HepG2 (cell line): ENCODE data around the gene TMEM8B. TPM values are rescaled to one million over a fixed set of nuclear protein-coding genes. Genes with fewer than 3 reads are reported as not detected.
A peak's percentile ranks its signal among the peaks of the same experiment; 100 is the strongest.

Experiments
- ARNT2 ChIP-seq: sonication (generic); formaldehyde crosslinking; IDR thresholded peaks from 2 replicates; pipeline ENCODE4 v1.8.0; 2022; ENCODE audit warnings: mild to moderate bottlenecking, low read depth, missing genetic modification reagents, moderate library complexity
- GLI4 ChIP-seq: sonication (generic); formaldehyde crosslinking; IDR thresholded peaks from 2 replicates; pipeline ENCODE4 v1.5.1; 2020; ENCODE audit warnings: missing genetic modification reagents, mild to moderate bottlenecking, moderate library complexity, borderline replicate concordance
- HMGA1 ChIP-seq: sonication (generic); formaldehyde crosslinking; conservative IDR thresholded peaks from 2 replicates; pipeline ENCODE4 v1.4.0; 2020; ENCODE audit warnings: missing genetic modification reagents
- JARID2 ChIP-seq: sonication (generic); formaldehyde crosslinking; IDR thresholded peaks from 2 replicates; pipeline ENCODE4 v1.8.1; 2023; ENCODE audit warnings: missing genetic modification reagents, inconsistent platforms; ENCODE audit not compliant: insufficient replicate concordance
- NCOA2 ChIP-seq: sonication (generic); formaldehyde crosslinking; IDR thresholded peaks from 2 replicates; pipeline ENCODE4 v1.8.0; 2022; ENCODE audit warnings: inconsistent platforms
- RAD51 ChIP-seq: fragments of 450-650 bp; IDR thresholded peaks from 2 replicates; pipeline ENCODE4 v1.6.1; 2016; ENCODE audit warnings: borderline replicate concordance
- SUZ12 ChIP-seq: fragments of 150-350 bp; IDR thresholded peaks from 2 replicates; pipeline ENCODE4 v1.6.1; 2014; ENCODE audit warnings: low read depth, low read length
- U2AF1 ChIP-seq: fragments of 200-400 bp; formaldehyde crosslinking; optimal IDR thresholded peaks from 2 replicates; pipeline ENCODE3; 2017; ENCODE audit warnings: mild to moderate bottlenecking, low read depth, low read length
- YY1 ChIP-seq: IDR thresholded peaks from 2 replicates; pipeline ENCODE4 v1.6.1; 2011; ENCODE audit warnings: low read length, low read depth, moderate library complexity, mild to moderate bottlenecking; ENCODE audit not compliant: insufficient read depth, insufficient replicate concordance
- ZC3H4 ChIP-seq: sonication (generic); formaldehyde crosslinking; IDR thresholded peaks from 2 replicates; pipeline ENCODE4 v1.4.0; 2020; ENCODE audit warnings: missing genetic modification reagents, borderline replicate concordance
- ZNF296 ChIP-seq: sonication (generic); formaldehyde crosslinking; conservative IDR thresholded peaks from 2 replicates; pipeline ENCODE4 v1.5.0; 2020; ENCODE audit warnings: mild to moderate bottlenecking, missing genetic modification reagents
- ZNF34 ChIP-seq: sonication (generic); formaldehyde crosslinking; IDR thresholded peaks from 2 replicates; pipeline ENCODE4 v1.4.0; 2020; ENCODE audit warnings: mild to moderate bottlenecking, missing genetic modification reagents, borderline replicate concordance
- ZNF563 ChIP-seq: sonication (generic); formaldehyde crosslinking; IDR thresholded peaks from 2 replicates; pipeline ENCODE4 v1.8.0; 2022; ENCODE audit warnings: mild to moderate bottlenecking, moderate library complexity, missing genetic modification reagents
- ZNF646 ChIP-seq: sonication (generic); formaldehyde crosslinking; IDR thresholded peaks from 2 replicates; pipeline ENCODE4 v1.9.0; 2021; ENCODE audit warnings: mild to moderate bottlenecking, missing genetic modification reagents
- polyA plus RNA-seq, 8 experiments: library from polyadenylated mRNA; depleted of rRNA in 3 of 8; stranded (reverse) in 7 of 8; unstranded in 1 of 8; fragments of >200 nt; fragmentation: Illumina TruSeq in 4 of 8; extraction: Trizol in 4 of 8; gene quantifications; 2 replicates each; pipeline versions ENCODE4 v1.2.1 to v1.2.3, GENCODE V29; 2011 to 2016; ENCODE audit warnings: low read depth in 4 of 8, missing spikeins in 1 of 8, mixed read lengths in 1 of 8; ENCODE audit not compliant: insufficient read depth in 1 of 8
- total RNA-seq, 5 experiments: library from RNA; depleted of rRNA; stranded (reverse); fragments of >200 nt; fragmentation: Illumina TruSeq; extraction: Trizol; gene quantifications; 2 replicates each; pipeline ENCODE4 v1.2.3, GENCODE V29; 2016; ENCODE audit warnings: low read depth in 1 of 5
- TF ChIP-seq, protein P1 (sequence below): sonication (generic); formaldehyde crosslinking; IDR thresholded peaks from 2 replicates; pipeline ENCODE4 v1.4.0; 2020; ENCODE audit warnings: mild to moderate bottlenecking, missing genetic modification reagents

The TMEM8B gene
- total and polyA plus RNA-seq, 2 of the 13 experiments (the other 11 are each of a cell fraction or from before 2014, with no cell fraction given): 2.1 to 2.7 TPM

- no peak for TF ChIP-seq YY1
- TF ChIP-seq, protein P1, sequence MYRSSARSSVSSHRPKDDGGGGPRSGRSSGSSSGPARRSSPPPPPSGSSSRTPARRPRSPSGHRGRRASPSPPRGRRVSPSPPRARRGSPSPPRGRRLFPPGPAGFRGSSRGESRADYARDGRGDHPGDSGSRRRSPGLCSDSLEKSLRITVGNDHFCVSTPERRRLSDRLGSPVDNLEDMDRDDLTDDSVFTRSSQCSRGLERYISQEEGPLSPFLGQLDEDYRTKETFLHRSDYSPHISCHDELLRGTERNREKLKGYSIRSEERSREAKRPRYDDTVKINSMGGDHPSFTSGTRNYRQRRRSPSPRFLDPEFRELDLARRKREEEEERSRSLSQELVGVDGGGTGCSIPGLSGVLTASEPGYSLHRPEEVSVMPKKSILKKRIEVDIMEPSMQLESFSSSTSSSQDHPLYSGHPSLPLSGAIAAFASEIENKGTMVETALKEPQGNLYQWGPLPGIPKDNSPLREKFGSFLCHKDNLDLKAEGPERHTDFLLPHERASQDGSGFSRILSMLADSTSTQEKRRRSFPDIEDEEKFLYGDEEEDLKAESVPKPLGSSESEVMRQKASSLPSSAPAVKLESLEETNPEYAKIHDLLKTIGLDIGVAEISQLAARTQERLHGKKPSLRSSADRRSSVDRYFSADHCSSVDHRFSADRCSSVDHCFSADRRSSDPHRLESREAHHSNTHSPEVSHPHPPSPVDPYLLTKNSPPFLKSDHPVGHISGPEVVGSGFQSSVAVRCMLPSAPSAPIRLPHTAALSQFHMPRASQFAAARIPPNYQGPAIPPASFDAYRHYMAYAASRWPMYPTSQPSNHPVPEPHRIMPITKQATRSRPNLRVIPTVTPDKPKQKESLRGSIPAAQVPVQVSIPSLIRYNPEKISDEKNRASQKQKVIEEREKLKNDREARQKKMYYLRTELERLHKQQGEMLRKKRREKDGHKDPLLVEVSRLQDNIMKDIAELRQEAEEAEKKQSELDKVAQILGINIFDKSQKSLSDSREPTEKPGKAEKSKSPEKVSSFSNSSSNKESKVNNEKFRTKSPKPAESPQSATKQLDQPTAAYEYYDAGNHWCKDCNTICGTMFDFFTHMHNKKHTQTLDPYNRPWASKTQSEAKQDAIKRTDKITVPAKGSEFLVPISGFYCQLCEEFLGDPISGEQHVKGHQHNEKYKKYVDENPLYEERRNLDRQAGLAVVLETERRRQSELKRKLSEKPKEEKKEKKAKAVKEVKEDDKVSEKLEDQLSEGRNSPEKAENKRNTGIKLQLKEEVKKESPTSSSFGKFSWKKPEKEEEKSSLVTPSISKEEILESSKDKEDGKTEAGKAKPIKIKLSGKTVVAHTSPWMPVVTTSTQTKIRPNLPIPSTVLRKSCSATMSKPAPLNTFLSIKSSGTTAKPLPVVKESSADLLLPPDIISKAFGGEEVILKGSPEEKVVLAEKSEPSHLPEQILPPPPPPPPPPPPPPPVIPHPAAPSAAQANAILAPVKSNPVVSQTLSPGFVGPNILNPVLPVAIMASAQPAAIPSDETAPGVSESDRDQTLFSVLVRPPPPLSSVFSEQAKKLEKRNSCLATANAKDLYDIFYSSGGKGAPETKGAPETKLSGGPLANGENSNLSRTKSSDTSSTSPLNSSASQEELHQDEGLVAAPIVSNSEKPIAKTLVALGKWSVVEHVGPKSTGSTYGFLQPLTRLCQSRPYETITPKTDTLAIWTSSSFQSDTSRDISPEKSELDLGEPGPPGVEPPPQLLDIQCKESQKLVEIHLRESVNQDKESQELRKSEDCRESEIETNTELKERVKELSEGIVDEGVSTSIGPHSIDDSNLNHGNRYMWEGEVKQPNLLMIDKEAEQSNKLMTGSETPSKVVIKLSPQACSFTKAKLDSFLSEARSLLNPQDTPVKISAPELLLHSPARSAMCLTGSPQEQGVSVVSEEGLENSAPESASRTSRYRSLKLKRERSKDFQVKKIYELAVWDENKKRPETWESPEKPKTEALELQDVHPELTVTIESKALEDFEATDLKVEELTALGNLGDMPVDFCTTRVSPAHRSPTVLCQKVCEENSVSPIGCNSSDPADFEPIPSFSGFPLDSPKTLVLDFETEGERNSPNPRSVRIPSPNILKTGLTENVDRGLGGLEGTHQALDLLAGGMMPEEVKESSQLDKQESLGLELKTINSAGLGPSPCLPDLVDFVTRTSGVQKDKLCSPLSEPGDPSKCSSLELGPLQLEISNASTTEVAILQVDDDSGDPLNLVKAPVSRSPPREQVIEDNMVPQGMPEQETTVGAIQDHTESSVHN (CRISPR knock-in tag): no peak
- TF ChIP-seq HMGA1 (CRISPR knock-in tag): no peak
- TF ChIP-seq JARID2 (CRISPR knock-in tag): no peak
- TF ChIP-seq ZNF34: no peak
- no peak for TF ChIP-seq ZNF296
- no peak for TF ChIP-seq ARNT2 (CRISPR knock-in tag)
- TF ChIP-seq ZC3H4 (CRISPR knock-in tag): no peak
- TF ChIP-seq U2AF1: no peak
- TF ChIP-seq NCOA2 (CRISPR knock-in tag): peak; percentile 41; the same call in 1 of the 2 replicates
- TF ChIP-seq RAD51: no peak
- TF ChIP-seq GLI4 (CRISPR knock-in tag): no peak
- 0 out of 2 replicates have a peak, but pooled peaks have one; percentile 41 for TF ChIP-seq ZNF646 (CRISPR knock-in tag)
- TF ChIP-seq SUZ12: no peak
- TF ChIP-seq ZNF563 (CRISPR knock-in tag): peak; percentile 59; the same call in 1 of the 2 replicates
Observed at GRCh38 chr9:35905912-35906679, 77.1 kb downstream of the TMEM8B start, which contains the start of gene HRCT1 (continued).
